B cell (primary cell): Measurements from ENCODE around the gene EOGT.

Experiments used
- CTCF ChIP-seq: fragments of 200-600 bp; IDR thresholded peaks from one replicate; pipeline ENCODE4 v1.8.0; 2022; ENCODE audit warnings: antibody characterized with exemption, mild to moderate bottlenecking
- EZH2 ChIP-seq: IDR thresholded peaks from 2 replicates; pipeline ENCODE4 v1.6.1; 2012; ENCODE audit warnings: borderline replicate concordance, low read depth, mild to moderate bottlenecking, moderate library complexity, low read length; ENCODE audit not compliant: insufficient read depth, poor library complexity, severe bottlenecking

DNA sequence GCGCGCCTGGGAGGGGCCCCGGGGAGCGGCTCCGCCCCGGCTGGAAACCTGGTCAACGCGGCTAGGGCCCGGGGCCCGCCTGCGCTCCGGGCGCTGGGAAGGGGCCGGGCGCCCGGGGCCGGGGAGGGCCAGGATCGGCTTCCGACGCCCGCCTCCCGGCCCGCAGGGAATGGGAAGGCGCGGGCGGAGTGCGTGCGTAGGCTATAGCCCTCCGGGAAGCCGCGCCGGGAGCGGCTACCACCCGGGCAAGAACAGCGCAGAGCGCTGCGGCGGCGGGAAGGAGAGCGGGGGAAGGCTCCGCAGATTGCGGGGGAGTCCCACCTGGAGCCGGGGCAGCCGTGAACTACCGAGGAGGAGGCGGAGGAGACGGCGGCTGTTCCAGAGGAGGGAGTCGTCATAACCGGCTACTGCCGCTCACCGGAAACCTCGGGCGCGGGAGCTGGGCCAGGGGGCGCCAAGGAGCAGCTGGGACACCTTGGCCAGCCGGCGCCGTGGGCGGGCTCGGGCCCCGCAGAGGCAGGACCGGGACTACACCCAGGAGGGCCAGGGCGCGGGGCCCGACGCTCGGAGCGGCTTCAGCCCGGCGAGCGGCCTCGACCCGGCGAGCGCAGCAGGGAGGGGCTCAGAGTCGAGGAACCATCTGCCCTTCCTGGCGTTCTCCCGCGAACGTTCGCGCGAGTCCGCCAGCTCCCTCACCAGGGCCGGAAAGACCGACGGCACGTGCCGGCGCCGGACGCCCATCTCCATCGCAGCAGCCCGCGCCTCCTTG is at the start of gene EOGT:
- TF ChIP-seq CTCF (peak; percentile 49), EZH2 (no peak)
